ENCODE measurements around the gene EEF1A2.

EEF1A2 gene

DNA sequence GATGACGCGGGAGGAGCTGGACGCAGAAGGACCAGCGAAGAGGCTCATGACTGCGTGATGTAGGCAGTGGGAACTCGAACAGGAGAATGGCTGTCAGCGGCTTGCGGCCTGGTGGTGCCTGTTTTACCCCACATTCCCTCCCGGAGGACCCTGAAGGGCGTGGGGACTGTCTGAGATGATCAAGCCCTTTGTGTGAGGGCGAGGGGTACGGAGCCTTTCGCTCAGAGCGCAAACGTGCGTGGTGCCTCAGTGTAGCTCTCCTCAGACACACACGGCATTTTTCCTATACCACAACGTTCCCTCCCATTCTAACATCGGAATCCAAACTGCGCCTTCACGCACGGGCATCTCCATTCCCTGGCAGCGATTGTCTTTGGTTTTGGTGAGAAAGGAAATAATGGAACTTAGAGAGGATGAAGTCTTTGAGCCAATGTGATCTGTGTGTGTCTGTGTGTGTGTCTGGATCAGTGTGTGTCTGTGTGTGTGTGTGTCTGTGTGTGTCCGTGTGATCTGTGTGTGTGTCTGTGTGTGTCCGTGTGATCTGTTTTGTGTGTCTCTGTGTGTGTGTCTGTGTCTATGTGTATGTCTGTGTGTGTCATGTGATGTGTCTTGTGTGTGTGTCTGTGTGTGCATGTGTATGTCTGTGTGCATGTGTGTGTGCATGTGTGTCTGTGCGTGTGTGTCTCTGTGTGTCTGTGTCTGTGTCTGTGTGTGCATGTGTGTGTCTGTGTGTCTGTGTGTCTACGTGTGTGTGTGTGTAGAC lies 33.0 kb upstream of the EEF1A2 start:
- ATAC-seq (replicated peaks) (no peak), DNase-seq (no peak)
- no peaks in the 10 kb centered on the region for H3K9me3 Mint-ChIP-seq
- H3K4me3 Mint-ChIP-seq, result no peak overlapping the region
- H3K4me1 Mint-ChIP-seq, result peaks cover 16% of the 10 kb centered on the region in 2 donors
- H3K27me3 Mint-ChIP-seq, result no peaks in the 10 kb centered on the region
- no peaks in the 10 kb centered on the region for H3K36me3 Mint-ChIP-seq
- H3K27ac Mint-ChIP-seq, result no peak overlapping the region

DNA sequence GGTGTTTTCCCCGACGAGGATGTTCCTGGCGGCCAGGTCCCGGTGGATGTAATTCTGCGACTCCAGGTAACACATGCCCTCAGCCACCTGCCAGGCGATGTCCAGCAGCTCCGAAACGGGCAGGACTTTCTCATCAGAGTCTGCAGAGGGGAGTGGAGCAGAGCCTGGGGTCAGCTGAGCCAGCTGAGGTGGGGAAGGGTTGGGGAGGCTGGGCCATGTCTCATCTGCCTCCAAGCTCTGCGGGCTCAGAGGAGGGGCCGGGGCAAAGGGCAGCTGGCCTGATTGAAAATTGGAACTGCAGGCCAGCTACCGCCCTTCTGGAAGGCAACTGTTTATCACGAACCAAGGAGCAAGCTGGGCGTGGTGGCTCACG lies 31.9 kb upstream of the EEF1A2 start:
- Mint-ChIP-seq H3K9me3 (no peaks in the 10 kb centered on the region), H3K4me1 (peaks cover 10 to 19% of the 10 kb centered on the region in 2 donors), H3K27ac (no peak overlapping the region), H3K36me3 (no peaks in the 10 kb centered on the region), H3K4me3 (no peak overlapping the region), H3K27me3 (no peaks in the 10 kb centered on the region)
- DNase-seq (no peak), ATAC-seq (replicated peaks) (no peak)

DNA sequence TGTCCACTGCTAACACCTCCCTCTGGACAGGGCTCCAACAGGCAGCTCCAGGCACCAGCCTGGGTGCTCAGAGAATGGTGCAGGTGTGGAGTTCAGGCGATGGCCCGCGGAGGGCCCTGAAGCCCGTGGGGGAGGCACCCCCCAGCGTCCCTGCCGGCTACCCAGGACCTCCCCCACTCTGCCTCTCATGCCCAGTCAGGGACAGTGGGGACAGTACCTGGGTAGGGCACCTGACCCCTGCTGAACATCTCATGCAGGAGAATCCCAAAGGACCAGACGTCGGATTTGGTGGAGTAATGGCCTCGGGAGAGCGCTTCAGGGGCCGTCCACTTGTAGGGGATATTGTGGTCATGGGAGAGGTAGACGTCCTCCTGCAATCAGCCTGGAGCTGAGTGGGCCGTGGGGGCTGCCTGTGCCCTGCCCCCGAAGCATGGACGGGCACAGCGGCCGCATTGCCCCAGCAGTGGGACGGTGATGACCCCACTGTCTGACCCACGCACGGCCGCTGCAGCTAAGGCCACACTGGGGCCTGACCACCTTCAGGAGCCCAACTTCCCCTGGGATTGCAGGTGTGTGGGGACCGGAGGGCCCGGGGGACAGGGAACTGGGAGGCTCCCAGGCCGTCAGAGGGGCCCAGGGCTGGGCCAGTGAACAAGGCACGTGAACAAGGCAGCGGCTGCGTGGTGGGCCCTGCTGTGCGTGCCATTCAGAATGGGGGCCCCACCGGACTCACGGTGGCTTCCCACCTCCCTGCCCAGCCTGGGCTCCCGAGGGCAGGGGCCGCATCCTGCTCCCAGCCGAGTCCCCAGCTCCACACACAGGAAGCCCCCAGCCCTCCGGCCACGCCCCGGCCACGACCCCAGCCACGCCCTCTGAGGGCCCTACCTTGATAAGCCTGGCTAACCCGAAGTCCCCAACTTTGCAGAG lies 31.2 kb upstream of the EEF1A2 start:
- Mint-ChIP-seq H3K36me3 (no peaks in the 10 kb centered on the region), H3K27me3 (no peaks in the 10 kb centered on the region), H3K9me3 (no peaks in the 10 kb centered on the region), H3K27ac (no peak overlapping the region), H3K4me1 (peaks cover 12 to 24% of the 10 kb centered on the region in 2 donors), H3K4me3 (no peak overlapping the region)
- no peak for DNase-seq
- ATAC-seq (replicated peaks), result no peak

DNA sequence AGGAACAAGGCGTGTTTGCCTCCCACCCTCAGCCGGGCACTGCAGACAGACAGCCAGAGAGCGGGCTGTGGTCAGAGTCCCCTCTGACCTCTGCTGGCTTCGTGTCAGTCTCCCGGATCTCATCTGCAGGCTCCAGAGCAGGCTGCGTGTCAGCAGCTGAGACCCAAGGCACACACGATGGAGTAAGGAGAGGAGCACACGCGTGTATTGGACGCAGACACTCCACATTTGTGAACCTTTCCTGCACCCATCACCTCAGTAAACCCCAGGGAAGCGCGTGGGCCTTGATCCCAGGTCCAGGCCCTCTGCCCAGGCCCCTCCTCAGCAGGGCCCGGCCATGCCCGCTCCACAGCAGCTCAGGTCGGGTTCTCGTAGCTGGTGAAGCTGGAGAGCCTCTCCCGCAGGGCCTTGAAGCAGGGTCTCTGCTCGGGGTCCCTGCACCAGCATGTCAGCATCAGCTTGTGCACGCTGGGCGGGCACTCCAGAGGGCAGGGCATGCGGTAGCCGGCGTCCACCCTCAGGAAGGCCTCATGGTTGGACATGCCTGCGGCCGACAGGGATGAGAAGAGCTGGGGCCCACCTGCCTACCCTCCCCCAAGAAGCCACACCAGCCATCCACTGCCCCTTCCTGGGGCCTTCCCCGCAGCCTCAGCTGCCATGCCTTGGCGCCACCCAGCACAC lies 30.4 kb upstream of the EEF1A2 start:
- no peaks in the 10 kb centered on the region for H3K27me3 Mint-ChIP-seq
- no peak overlapping the region for H3K4me3 Mint-ChIP-seq
- ATAC-seq (replicated peaks) (no peak), DNase-seq (no peak)
- no peaks in the 10 kb centered on the region for H3K9me3 Mint-ChIP-seq
- H3K36me3 Mint-ChIP-seq, result peaks cover 2% of the 10 kb centered on the region in 2 donors
- H3K27ac Mint-ChIP-seq, result no peak overlapping the region
- H3K4me1 Mint-ChIP-seq, result peaks cover 15 to 32% of the 10 kb centered on the region in 2 donors

GRCh38 chr20:63527184-63527583 lies 28.3 kb upstream of the EEF1A2 start:
- Mint-ChIP-seq H3K4me3 (no peak overlapping the region), H3K27ac (no peak overlapping the region), H3K4me1 (peaks cover 22 to 48% of the 10 kb centered on the region in 2 donors), H3K9me3 (peaks cover 5 to 6% of the 10 kb centered on the region in 2 donors), H3K27me3 (no peaks in the 10 kb centered on the region), H3K36me3 (peaks cover 20 to 23% of the 10 kb centered on the region in 2 donors)
- no peak for ATAC-seq (replicated peaks)
- no peak for DNase-seq

DNA sequence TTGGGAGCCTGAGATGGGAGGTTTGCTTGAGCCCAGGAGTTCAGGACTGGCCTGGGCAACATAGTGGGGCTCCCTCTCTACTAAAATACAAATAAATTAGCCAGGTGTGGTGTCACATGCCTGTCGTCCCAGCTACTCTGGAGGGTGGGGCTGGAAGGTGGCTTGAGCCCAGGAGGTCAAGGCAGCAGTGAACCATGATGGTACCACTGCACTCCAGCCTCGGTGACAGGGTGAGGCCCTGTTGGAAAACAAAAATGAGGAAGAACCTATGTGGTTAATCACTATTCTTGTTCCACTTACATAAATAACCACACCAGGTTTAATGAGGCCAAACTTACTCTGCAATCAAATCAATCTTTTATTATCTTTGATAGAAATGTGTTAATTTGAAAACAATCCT lies 27.1 kb upstream of the EEF1A2 start:
- no peak for DNase-seq
- ATAC-seq (replicated peaks), result peak; percentile 23 to 27

GRCh38 chr20:63525185-63525584 lies 26.3 kb upstream of the EEF1A2 start:
- Mint-ChIP-seq H3K9me3 (peaks cover 5 to 6% of the 10 kb centered on the region in 2 donors), H3K27me3 (no peaks in the 10 kb centered on the region), H3K4me1 (peaks cover 23 to 58% of the 10 kb centered on the region in 2 donors), H3K27ac (no peak overlapping the region), H3K36me3 (peaks cover 20 to 30% of the 10 kb centered on the region in 2 donors), H3K4me3 (no peak overlapping the region)
- DNase-seq (no peak), ATAC-seq (replicated peaks) (no peak)

More for the DNA sequence above, 27.1 kb upstream of the EEF1A2 start:
- no peak overlapping the region for H3K27ac Mint-ChIP-seq
- H3K27me3 Mint-ChIP-seq, result no peaks in the 10 kb centered on the region
- H3K4me3 Mint-ChIP-seq, result no peak overlapping the region
- H3K36me3 Mint-ChIP-seq, result peaks cover 20 to 30% of the 10 kb centered on the region in 2 donors
- H3K4me1 Mint-ChIP-seq, result peaks cover 23 to 58% of the 10 kb centered on the region in 2 donors
- peaks cover 5 to 6% of the 10 kb centered on the region in 2 donors for H3K9me3 Mint-ChIP-seq

DNA sequence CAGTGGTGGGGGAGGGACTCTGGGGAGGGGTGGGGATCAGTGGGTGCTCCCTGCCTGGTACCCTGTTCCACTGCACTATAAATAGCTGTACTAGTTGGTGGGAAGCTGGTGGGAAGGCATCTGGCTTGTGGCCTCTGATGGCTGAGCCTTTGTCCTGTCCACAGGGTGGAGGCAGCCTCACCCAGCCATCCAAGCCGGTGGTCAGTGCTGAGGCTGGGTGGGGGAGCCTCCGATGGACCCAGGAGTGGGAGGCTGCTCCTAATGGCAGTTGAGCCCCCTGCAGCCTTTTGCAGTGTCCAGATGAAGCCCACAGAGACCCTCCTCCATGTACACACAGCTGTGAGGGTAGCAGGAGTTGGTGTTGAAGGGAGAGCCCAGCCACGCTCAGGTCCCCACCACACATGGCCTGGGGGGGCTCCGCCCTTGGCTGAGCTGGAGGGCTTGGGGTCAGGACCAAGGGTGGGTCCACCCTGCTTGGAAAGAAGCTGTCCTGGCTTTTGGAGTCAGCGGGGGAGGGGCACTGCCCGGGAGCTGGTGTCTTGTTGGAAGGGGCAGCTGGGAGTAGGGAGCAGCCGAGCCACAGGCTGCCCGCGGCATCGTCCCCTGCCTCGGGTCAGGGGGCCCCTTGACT lies 24.2 kb upstream of the EEF1A2 start:
- peaks cover 22 to 60% of the 10 kb centered on the region in 2 donors for H3K4me1 Mint-ChIP-seq
- peak overlapping the region; percentile 17 to 90 for H3K4me3 Mint-ChIP-seq
- no peaks in the 10 kb centered on the region for H3K27me3 Mint-ChIP-seq
- peak overlapping the region; percentile 60 for H3K27ac Mint-ChIP-seq
- peaks cover 5 to 6% of the 10 kb centered on the region in 2 donors for H3K9me3 Mint-ChIP-seq
- ATAC-seq (replicated peaks) (no peak), DNase-seq (no peak)
- peaks cover 20 to 30% of the 10 kb centered on the region in 2 donors for H3K36me3 Mint-ChIP-seq

DNA sequence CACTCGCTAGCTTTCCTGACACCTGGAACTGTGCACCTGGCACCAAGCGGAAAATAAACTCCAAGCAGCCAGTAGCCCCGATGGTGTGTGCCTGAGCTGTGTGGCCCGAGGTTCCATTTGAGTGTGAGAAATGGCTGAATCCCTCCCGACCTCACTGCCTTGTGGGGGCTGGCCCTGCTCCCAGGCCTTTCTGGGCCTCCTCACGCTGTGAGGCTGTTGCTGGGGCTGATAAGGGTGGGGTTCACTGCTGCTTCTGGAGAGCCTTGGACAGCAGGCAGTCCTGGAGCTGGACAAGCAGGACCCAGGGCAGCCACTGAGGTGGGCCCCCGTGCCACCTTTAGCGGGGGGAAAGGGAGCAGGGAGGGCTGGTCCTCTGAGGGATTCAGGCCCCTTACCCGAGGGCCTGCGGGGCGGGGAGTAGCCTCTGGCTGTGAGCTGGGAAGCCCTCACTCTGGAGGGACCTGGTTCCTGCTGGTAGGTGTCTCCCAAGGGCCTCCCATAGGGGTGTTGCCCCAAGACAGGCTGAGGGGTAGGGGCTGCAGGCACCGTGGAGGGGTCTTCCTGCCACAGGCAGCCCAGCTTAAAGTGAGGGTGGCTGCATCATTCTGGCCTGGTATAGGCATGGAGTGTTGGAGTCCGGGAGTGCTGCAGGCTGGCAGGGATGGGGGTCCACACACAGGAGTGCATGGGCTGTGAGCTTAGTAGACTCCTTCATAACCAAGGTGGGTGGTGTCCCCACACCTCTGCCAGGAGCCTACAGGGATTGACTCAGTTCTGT lies 23.4 kb upstream of the EEF1A2 start:
- DNase-seq (no peak), ATAC-seq (replicated peaks) (no peak)
- Mint-ChIP-seq H3K4me3 (peak overlapping the region; percentile 63 to 90), H3K27ac (peak overlapping the region; percentile 90), H3K36me3 (peaks cover 20 to 30% of the 10 kb centered on the region in 2 donors), H3K27me3 (no peaks in the 10 kb centered on the region), H3K4me1 (peaks cover 22 to 60% of the 10 kb centered on the region in 2 donors), H3K9me3 (peaks cover 5 to 6% of the 10 kb centered on the region in 2 donors)

- ATAC-seq (replicated peaks) (no peak), DNase-seq (no peak)
- peaks cover 20 to 30% of the 10 kb centered on the region in 2 donors for H3K36me3 Mint-ChIP-seq
- H3K4me3 Mint-ChIP-seq, result peak overlapping the region; percentile 89 to 90
- peak overlapping the region; percentile 79 for H3K27ac Mint-ChIP-seq
- H3K27me3 Mint-ChIP-seq, result no peaks in the 10 kb centered on the region
- peaks cover 5 to 6% of the 10 kb centered on the region in 2 donors for H3K9me3 Mint-ChIP-seq
- H3K4me1 Mint-ChIP-seq, result peaks cover 22 to 54% of the 10 kb centered on the region in 2 donors
Observed at GRCh38 chr20:63521602-63522001, 22.7 kb upstream of the EEF1A2 start.

GRCh38 chr20:63520934-63521601 lies 22.2 kb upstream of the EEF1A2 start:
- Mint-ChIP-seq H3K36me3 (peaks cover 20 to 30% of the 10 kb centered on the region in 2 donors), H3K4me3 (peak overlapping the region; percentile 89 to 90), H3K4me1 (peaks cover 22 to 49% of the 10 kb centered on the region in 2 donors), H3K27me3 (no peaks in the 10 kb centered on the region), H3K9me3 (peaks cover 5 to 6% of the 10 kb centered on the region in 2 donors), H3K27ac (peak overlapping the region; percentile 79)
- DNase-seq, result peak; percentile 66
- peak; percentile 72 to 75 for ATAC-seq (replicated peaks)

DNA sequence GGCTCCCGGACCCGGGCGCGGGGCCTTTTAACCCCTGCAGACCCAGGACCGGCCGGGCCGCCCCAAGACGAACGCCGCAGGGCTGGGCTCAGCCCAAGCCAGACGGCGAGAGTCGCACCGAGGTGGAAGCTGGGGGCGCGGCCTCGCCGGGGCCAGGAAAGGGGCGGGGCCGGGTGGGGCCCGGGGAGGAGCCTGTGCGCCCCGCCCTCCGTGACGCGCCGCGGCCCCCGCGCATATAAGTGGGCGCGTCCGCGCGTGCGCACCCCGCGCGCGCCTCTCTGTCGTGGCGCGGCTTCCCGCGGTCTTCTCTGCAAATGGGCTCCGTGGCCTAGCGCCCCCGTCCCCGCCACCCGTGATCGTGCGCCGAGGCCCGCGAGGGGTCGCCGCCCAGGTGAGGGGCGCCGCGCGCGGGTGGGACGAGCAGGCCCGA lies 21.6 kb upstream of the EEF1A2 start, which contains the start of gene PPDPF:
PPDPF (plus strand) TSS at position 262 of the 430 bp plus-strand sequence. CDS start 544 bp downstream, outside the sequence.
- no peaks in the 10 kb centered on the region for H3K27me3 Mint-ChIP-seq
- H3K27ac Mint-ChIP-seq, result peak within 1 kb of the TSS; percentile 79
- H3K4me3 Mint-ChIP-seq, result peak within 1 kb of the TSS; percentile 89 to 90
- peaks cover 19 to 43% of the 10 kb centered on the region in 2 donors for H3K4me1 Mint-ChIP-seq
- DNase-seq (peak; percentile 78), ATAC-seq (replicated peaks) (peak; percentile 84)
- H3K36me3 Mint-ChIP-seq, result peaks cover 20 to 30% of the 10 kb centered on the region in 2 donors
- H3K9me3 Mint-ChIP-seq, result peaks cover 5 to 6% of the 10 kb centered on the region in 2 donors

All from stimulated activated naive B cell treated with anti-CD40 and anti-IgM and Interleukin-4, amounts not matched to agents 10 μg/mL and 1 μg/mL and 100 μg/mL, for 72 hours (primary cell).